ENCODE data around the gene SSTR3.

- TF ChIP-seq CTCF (IDR thresholded peaks at IDR 0.05) (no peak), EZH2 (IDR thresholded peaks at IDR 0.05; ENCODE audit: borderline replicate concordance, insufficient read depth, low read depth, low read length, poor library complexity, severe bottlenecking) (no peak)
Observed at GRCh38 chr22:37185646-37186227, 26.5 kb downstream of the SSTR3 start.

All from B cell (primary cell).